ENCODE measurements around the gene CILP.

- TF ChIP-seq, protein P1, sequence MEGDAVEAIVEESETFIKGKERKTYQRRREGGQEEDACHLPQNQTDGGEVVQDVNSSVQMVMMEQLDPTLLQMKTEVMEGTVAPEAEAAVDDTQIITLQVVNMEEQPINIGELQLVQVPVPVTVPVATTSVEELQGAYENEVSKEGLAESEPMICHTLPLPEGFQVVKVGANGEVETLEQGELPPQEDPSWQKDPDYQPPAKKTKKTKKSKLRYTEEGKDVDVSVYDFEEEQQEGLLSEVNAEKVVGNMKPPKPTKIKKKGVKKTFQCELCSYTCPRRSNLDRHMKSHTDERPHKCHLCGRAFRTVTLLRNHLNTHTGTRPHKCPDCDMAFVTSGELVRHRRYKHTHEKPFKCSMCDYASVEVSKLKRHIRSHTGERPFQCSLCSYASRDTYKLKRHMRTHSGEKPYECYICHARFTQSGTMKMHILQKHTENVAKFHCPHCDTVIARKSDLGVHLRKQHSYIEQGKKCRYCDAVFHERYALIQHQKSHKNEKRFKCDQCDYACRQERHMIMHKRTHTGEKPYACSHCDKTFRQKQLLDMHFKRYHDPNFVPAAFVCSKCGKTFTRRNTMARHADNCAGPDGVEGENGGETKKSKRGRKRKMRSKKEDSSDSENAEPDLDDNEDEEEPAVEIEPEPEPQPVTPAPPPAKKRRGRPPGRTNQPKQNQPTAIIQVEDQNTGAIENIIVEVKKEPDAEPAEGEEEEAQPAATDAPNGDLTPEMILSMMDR (IDR thresholded peaks at IDR 0.05), result no peak
- no peak for TF ChIP-seq POLR2A (IDR thresholded peaks at IDR 0.05)
These were observed 11.6 kb upstream of the CILP start for GRCh38 chr15:65222891-65223290.

Measured in Peyer's patch (tissue), 4 donors.